Liver (tissue), 9 donors: Measurements from ENCODE around the gene SLC45A2. TPM values are rescaled to one million over a fixed set of nuclear protein-coding genes. Genes with fewer than 3 reads are reported as not detected.

Experiments
- DNase-seq: peaks from one replicate; pipeline ENCODE4 v3.0.0-alpha.2; 2017; ENCODE audit warnings: low spot score
- H3K27ac ChIP-seq, 2 donors: one replicate each; pipeline ENCODE4 v1.7.0; 2013; ENCODE audit warnings: inconsistent platforms in 2 of 2, low read length in 2 of 2, control low read depth in 1 of 2, low read depth in 1 of 2, mild to moderate bottlenecking in 1 of 2
- H3K27me3 ChIP-seq, 4 donors: one replicate each; pipeline versions ENCODE4 v1.6.1 to v1.7.0; 2013; ENCODE audit warnings: low read length in 3 of 4, inconsistent platforms in 1 of 4, mild to moderate bottlenecking in 1 of 4, moderate library complexity in 1 of 4; ENCODE audit not compliant: control insufficient read depth in 4 of 4, insufficient read depth in 4 of 4
- H3K36me3 ChIP-seq, 4 donors: one replicate each; pipeline versions ENCODE4 v1.6.1 to v1.7.0; 2013; ENCODE audit warnings: low read length in 3 of 4, mild to moderate bottlenecking in 3 of 4, low read depth in 1 of 4, moderate library complexity in 1 of 4; ENCODE audit not compliant: control insufficient read depth in 4 of 4, insufficient read depth in 3 of 4
- H3K4me1 ChIP-seq, 4 donors: one replicate each; pipeline versions ENCODE4 v1.6.1 to v1.7.0; 2013; ENCODE audit warnings: low read length in 3 of 4, mild to moderate bottlenecking in 3 of 4, moderate library complexity in 1 of 4; ENCODE audit not compliant: control insufficient read depth in 4 of 4, insufficient read depth in 4 of 4
- H3K4me3 ChIP-seq, 3 donors: one replicate each; pipeline versions ENCODE4 v1.6.1 to v1.7.0; 2013; ENCODE audit warnings: low read length in 3 of 3, control low read depth in 1 of 3, low read depth in 1 of 3, mild to moderate bottlenecking in 1 of 3
- H3K9ac ChIP-seq, 2 donors: one replicate each; pipeline ENCODE4 v1.7.0; 2013; ENCODE audit warnings: low read length in 2 of 2, mild to moderate bottlenecking in 2 of 2, moderate library complexity in 2 of 2, control low read depth in 1 of 2, low read depth in 1 of 2
- H3K9me3 ChIP-seq, 4 donors: one replicate each; pipeline versions ENCODE4 v1.6.1 to v1.7.0; 2013; ENCODE audit warnings: low read length in 3 of 4; ENCODE audit not compliant: control insufficient read depth in 4 of 4
- EGR1 ChIP-seq, 2 donors: IDR thresholded peaks; 2 replicates each; pipeline ENCODE4 v1.6.1; 2016 to 2018; ENCODE audit warnings: antibody characterized with exemption in 2 of 2, low read depth in 2 of 2
- FOXA1 ChIP-seq: IDR thresholded peaks from 2 replicates; pipeline ENCODE4 v1.6.1; 2016; ENCODE audit warnings: antibody characterized with exemption
- GABPA ChIP-seq, 2 donors: IDR thresholded peaks in 1 of 2; conservative IDR thresholded peaks in 1 of 2; 2 replicates each; pipeline ENCODE4 v1.6.1; 2016; ENCODE audit warnings: antibody characterized with exemption in 2 of 2, mild to moderate bottlenecking in 1 of 2, moderate library complexity in 1 of 2
- HNF4A ChIP-seq, 2 donors: conservative IDR thresholded peaks; 2 replicates each; pipeline ENCODE4 v1.6.1; 2016; ENCODE audit warnings: antibody characterized with exemption in 2 of 2, mild to moderate bottlenecking in 2 of 2
- HNF4G ChIP-seq: IDR thresholded peaks from 2 replicates; pipeline ENCODE4 v1.6.1; 2016; ENCODE audit warnings: antibody characterized with exemption
- JUND ChIP-seq, 2 donors: IDR thresholded peaks; 2 replicates each; pipeline ENCODE4 v1.6.1; 2016; ENCODE audit warnings: antibody characterized with exemption in 2 of 2
- NR2F2 ChIP-seq: IDR thresholded peaks from 2 replicates; pipeline ENCODE4 v1.6.1; 2016; ENCODE audit warnings: antibody characterized with exemption
- RAD21 ChIP-seq, 2 donors: IDR thresholded peaks; 2 replicates each; pipeline ENCODE4 v1.6.1; 2016; ENCODE audit warnings: antibody characterized with exemption in 2 of 2, mild to moderate bottlenecking in 2 of 2
- RXRA ChIP-seq, 2 donors: IDR thresholded peaks; 2 replicates each; pipeline ENCODE4 v1.6.1; 2017 to 2018; ENCODE audit warnings: antibody characterized with exemption in 2 of 2, mild to moderate bottlenecking in 1 of 2
- SP1 ChIP-seq: IDR thresholded peaks from 2 replicates; pipeline ENCODE4 v1.6.1; 2018; ENCODE audit warnings: antibody characterized with exemption, mild to moderate bottlenecking
- TAF1 ChIP-seq: conservative IDR thresholded peaks from 2 replicates; pipeline ENCODE4 v1.6.1; 2016; ENCODE audit warnings: antibody characterized with exemption, mild to moderate bottlenecking
- YY1 ChIP-seq: IDR thresholded peaks from 2 replicates; pipeline ENCODE4 v1.6.1; 2016; ENCODE audit warnings: antibody characterized with exemption, mild to moderate bottlenecking
- WGBS: extraction: QIAGEN DNeasy Blood & Tissue Kit; methylation state at CpG from one replicate; pipeline ENCODE4 v1.1.7; 2013; 5-methylcytosine and 5-hydroxymethylcytosine counted together
- polyA plus RNA-seq, 2 donors: library from polyadenylated mRNA; stranded (reverse) in 1 of 2; unstranded in 1 of 2; fragments of 200-250 nt in 1 of 2; fragments of >200 nt in 1 of 2; fragmentation: Nextera tagmentation in 1 of 2; extraction: Ambion mirVana in 1 of 2; gene quantifications; one replicate each; pipeline versions ENCODE4 v1.2.1 to v1.2.3, GENCODE V29; 2013 to 2015
- total RNA-seq, 2 donors: library from RNA; depleted of rRNA; stranded (reverse); fragments of >200 nt; gene quantifications; one replicate each; pipeline ENCODE4 v1.2.3, GENCODE V29; 2014
- TF ChIP-seq, protein P1 (sequence below): fragments of 150-350 bp; IDR thresholded peaks from 2 replicates; pipeline ENCODE4 v1.5.1; 2017; ENCODE audit warnings: improper control_type of control experiment, low read depth, low read length; ENCODE audit not compliant: missing input control
- TF ChIP-seq, protein P2 (sequence below): IDR thresholded peaks from 2 replicates; pipeline ENCODE4 v1.6.1; 2016; ENCODE audit warnings: antibody characterized with exemption
- TF ChIP-seq, protein P3 (sequence below): IDR thresholded peaks from 2 replicates; pipeline ENCODE4 v1.6.1; 2016; ENCODE audit warnings: antibody characterized with exemption, mild to moderate bottlenecking
- TF ChIP-seq, protein P4 (sequence below): IDR thresholded peaks from 2 replicates; pipeline ENCODE4 v1.6.1; 2016; ENCODE audit warnings: antibody characterized with exemption
- TF ChIP-seq, protein P5 (sequence below): IDR thresholded peaks from 2 replicates; pipeline ENCODE4 v1.6.1; 2016; ENCODE audit warnings: antibody characterized with exemption
- donor health status: healthy.
- donor health status: healthy.
- donor health status: healthy.
- donor health status: healthy.
- donor health status: healthy.

The SLC45A2 gene
- total and polyA plus RNA-seq, 4 donors, result 0.01 to 1.3 TPM; not detected in 2

DNA sequence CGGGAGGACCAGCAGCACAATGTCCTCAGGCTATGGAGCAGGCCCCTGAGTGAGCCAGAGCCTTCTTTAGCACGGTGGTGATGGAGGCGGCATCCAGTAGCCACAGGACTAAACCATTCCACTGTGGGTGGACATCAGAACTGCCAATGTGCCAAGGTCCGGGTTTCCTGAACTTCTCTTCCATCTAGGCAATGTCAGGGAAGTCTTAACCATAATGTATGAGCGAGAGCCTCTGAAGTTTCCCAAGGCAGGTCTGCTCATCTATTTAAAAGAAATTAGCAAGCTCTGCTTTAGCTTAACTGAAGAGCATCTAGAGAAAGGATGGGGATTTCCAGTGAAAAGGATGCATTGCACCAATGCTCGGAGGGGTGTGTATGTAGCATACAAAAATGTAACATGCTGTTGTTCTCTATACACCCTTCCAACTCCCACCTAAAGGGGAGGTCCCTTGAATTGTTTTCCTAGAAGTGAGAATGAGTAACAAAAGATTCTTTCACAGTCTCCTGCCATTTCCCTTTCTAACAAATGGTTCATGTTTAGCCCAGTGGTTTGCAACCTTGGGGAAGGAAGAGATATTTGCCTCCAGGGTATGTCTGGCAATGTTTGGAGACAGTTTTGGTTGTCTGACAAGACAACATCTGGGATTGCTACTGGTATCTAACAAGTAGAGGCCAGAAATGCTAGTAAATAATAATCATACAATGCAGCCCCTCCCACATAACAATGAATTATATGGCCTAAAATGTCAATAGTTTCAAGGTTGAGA is 54.4 kb downstream of the SLC45A2 start:
- TF ChIP-seq EGR1 (IDR thresholded peaks at IDR 0.05; ENCODE audit: low read depth in 2 of 2), result no peak
- no peak for TF ChIP-seq RAD21 (IDR thresholded peaks at IDR 0.05)
- H3K27me3 ChIP-seq, result no peaks in the 10 kb centered on the region
- no peaks in the 10 kb centered on the region for H3K9me3 ChIP-seq
- no peak for DNase-seq
- H3K27ac ChIP-seq, result no peak overlapping the region
- H3K4me3 ChIP-seq, result no peak overlapping the region
- no peaks in the 10 kb centered on the region for H3K4me1 ChIP-seq
- H3K36me3 ChIP-seq, result no peaks in the 10 kb centered on the region
- WGBS, result 84% methylated on average over 6 of the region's 6 CpGs
- H3K9ac ChIP-seq, result no peak overlapping the region

DNA sequence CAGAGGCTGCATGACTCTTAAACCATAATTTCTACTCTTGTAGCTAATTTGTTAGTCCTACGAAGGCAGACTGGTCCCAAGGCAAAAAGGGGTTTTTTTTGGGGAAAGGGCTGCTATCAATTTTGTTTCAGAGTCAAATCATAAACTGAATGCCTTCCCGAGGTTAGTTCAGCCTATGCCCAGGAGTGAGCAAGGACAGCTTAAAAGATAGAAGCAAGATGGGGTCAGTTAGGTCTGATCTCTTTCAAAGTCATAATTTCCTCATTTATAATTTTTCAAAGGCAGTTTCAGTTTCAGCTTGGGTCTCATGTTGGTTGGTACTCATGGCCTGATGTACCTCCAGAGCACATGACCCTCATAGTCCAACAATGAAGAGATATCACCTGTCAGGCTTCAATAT is 56.2 kb downstream of the SLC45A2 start:
- no peak overlapping the region for H3K9ac ChIP-seq
- H3K36me3 ChIP-seq, result no peaks in the 10 kb centered on the region
- no peak for DNase-seq
- no peak overlapping the region for H3K4me3 ChIP-seq
- H3K27ac ChIP-seq, result no peak overlapping the region
- no peaks in the 10 kb centered on the region for H3K4me1 ChIP-seq
- TF ChIP-seq, protein P1, sequence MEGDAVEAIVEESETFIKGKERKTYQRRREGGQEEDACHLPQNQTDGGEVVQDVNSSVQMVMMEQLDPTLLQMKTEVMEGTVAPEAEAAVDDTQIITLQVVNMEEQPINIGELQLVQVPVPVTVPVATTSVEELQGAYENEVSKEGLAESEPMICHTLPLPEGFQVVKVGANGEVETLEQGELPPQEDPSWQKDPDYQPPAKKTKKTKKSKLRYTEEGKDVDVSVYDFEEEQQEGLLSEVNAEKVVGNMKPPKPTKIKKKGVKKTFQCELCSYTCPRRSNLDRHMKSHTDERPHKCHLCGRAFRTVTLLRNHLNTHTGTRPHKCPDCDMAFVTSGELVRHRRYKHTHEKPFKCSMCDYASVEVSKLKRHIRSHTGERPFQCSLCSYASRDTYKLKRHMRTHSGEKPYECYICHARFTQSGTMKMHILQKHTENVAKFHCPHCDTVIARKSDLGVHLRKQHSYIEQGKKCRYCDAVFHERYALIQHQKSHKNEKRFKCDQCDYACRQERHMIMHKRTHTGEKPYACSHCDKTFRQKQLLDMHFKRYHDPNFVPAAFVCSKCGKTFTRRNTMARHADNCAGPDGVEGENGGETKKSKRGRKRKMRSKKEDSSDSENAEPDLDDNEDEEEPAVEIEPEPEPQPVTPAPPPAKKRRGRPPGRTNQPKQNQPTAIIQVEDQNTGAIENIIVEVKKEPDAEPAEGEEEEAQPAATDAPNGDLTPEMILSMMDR, result no peak
- no peak for TF ChIP-seq HNF4G
- no peak for TF ChIP-seq RXRA (IDR thresholded peaks at IDR 0.05)
- TF ChIP-seq, protein P2, sequence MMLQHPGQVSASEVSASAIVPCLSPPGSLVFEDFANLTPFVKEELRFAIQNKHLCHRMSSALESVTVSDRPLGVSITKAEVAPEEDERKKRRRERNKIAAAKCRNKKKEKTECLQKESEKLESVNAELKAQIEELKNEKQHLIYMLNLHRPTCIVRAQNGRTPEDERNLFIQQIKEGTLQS, result no peak
- TF ChIP-seq, protein P3, sequence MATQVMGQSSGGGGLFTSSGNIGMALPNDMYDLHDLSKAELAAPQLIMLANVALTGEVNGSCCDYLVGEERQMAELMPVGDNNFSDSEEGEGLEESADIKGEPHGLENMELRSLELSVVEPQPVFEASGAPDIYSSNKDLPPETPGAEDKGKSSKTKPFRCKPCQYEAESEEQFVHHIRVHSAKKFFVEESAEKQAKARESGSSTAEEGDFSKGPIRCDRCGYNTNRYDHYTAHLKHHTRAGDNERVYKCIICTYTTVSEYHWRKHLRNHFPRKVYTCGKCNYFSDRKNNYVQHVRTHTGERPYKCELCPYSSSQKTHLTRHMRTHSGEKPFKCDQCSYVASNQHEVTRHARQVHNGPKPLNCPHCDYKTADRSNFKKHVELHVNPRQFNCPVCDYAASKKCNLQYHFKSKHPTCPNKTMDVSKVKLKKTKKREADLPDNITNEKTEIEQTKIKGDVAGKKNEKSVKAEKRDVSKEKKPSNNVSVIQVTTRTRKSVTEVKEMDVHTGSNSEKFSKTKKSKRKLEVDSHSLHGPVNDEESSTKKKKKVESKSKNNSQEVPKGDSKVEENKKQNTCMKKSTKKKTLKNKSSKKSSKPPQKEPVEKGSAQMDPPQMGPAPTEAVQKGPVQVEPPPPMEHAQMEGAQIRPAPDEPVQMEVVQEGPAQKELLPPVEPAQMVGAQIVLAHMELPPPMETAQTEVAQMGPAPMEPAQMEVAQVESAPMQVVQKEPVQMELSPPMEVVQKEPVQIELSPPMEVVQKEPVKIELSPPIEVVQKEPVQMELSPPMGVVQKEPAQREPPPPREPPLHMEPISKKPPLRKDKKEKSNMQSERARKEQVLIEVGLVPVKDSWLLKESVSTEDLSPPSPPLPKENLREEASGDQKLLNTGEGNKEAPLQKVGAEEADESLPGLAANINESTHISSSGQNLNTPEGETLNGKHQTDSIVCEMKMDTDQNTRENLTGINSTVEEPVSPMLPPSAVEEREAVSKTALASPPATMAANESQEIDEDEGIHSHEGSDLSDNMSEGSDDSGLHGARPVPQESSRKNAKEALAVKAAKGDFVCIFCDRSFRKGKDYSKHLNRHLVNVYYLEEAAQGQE, result no peak
- no peak for TF ChIP-seq YY1
- no peak for TF ChIP-seq TAF1
- TF ChIP-seq, protein P4, sequence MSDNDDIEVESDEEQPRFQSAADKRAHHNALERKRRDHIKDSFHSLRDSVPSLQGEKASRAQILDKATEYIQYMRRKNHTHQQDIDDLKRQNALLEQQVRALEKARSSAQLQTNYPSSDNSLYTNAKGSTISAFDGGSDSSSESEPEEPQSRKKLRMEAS, result no peak
- no peak for TF ChIP-seq SP1
- no peak for TF ChIP-seq EGR1 (IDR thresholded peaks at IDR 0.05; ENCODE audit: low read depth in 2 of 2)
- TF ChIP-seq HNF4A (conservative IDR thresholded peaks at IDR 0.05), result no peak
- TF ChIP-seq, protein P5, sequence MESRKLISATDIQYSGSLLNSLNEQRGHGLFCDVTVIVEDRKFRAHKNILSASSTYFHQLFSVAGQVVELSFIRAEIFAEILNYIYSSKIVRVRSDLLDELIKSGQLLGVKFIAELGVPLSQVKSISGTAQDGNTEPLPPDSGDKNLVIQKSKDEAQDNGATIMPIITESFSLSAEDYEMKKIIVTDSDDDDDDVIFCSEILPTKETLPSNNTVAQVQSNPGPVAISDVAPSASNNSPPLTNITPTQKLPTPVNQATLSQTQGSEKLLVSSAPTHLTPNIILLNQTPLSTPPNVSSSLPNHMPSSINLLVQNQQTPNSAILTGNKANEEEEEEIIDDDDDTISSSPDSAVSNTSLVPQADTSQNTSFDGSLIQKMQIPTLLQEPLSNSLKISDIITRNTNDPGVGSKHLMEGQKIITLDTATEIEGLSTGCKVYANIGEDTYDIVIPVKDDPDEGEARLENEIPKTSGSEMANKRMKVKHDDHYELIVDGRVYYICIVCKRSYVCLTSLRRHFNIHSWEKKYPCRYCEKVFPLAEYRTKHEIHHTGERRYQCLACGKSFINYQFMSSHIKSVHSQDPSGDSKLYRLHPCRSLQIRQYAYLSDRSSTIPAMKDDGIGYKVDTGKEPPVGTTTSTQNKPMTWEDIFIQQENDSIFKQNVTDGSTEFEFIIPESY, result no peak
- TF ChIP-seq NR2F2, result no peak
- no peak for TF ChIP-seq RAD21 (IDR thresholded peaks at IDR 0.05)
- TF ChIP-seq FOXA1, result no peak
- no peak for TF ChIP-seq JUND (IDR thresholded peaks at IDR 0.05)
- TF ChIP-seq GABPA (IDR thresholded peaks at IDR 0.05 in 1 of 2, conservative IDR thresholded peaks at IDR 0.05 in 1 of 2), result no peak
- 79% methylated on average over 2 of the region's 2 CpGs for whole genome bisulfite sequencing
- H3K27me3 ChIP-seq, result no peaks in the 10 kb centered on the region
- no peaks in the 10 kb centered on the region for H3K9me3 ChIP-seq
